LNCaP clone FGC (cell line): ENCODE data around the gene DRC7.
"Not testable (repeated sequence)": the region's sequence is repeated elsewhere in the genome, so short reads cannot be mapped to it uniquely, and the experiment has no call there.

Experiments
- DNase-seq: peaks from one replicate; pipeline ENCODE4 v3.0.0-alpha.2; 2011; ENCODE audit warnings: low read depth
- H3K4me3 ChIP-seq: 2 replicates; pipeline ENCODE4 v1.5.1; 2011; ENCODE audit warnings: mild to moderate bottlenecking, low read depth, low read length, control low read depth
- CTCF ChIP-seq: IDR thresholded peaks from 2 replicates; pipeline ENCODE4 v1.5.1; 2012; ENCODE audit warnings: mild to moderate bottlenecking; ENCODE audit not compliant: control insufficient read depth, insufficient read depth; ENCODE audit errors: extremely low read depth

The DRC7 gene

GRCh38 chr16:57773019-57773418, 78.4 kb downstream of the DRC7 start:
- TF ChIP-seq CTCF, result no peak
- no peak for DNase-seq
- H3K4me3 ChIP-seq, result no peak overlapping the region

GRCh38 chr16:57773655-57774295, 79.2 kb downstream of the DRC7 start:
- H3K4me3 ChIP-seq, result no peak overlapping the region
- DNase-seq, result no peak
- TF ChIP-seq CTCF, result no peak

GRCh38 chr16:57774705-57775285, 80.2 kb downstream of the DRC7 start:
- TF ChIP-seq CTCF, result no peak
- H3K4me3 ChIP-seq, result no peak overlapping the region
- no peak for DNase-seq

GRCh38 chr16:57775661-57776469, 81.3 kb downstream of the DRC7 start:
- peak; percentile 76 for TF ChIP-seq CTCF
- no peak overlapping the region for H3K4me3 ChIP-seq
- no peak for DNase-seq

- no peak overlapping the region for H3K4me3 ChIP-seq
- TF ChIP-seq CTCF, result no peak
These were observed 84.1 kb downstream of the DRC7 start for GRCh38 chr16:57778658-57779057.

GRCh38 chr16:57779836-57780235, 85.2 kb downstream of the DRC7 start:
- not testable (repeated sequence) for H3K4me3 ChIP-seq, DNase-seq

More at GRCh38 chr16:57778658-57779057, 84.1 kb downstream of the DRC7 start:
- DNase-seq, result no peak

- no peak overlapping the region for H3K4me3 ChIP-seq
- no peak for TF ChIP-seq CTCF
- no peak for DNase-seq
These were observed 86.7 kb downstream of the DRC7 start for GRCh38 chr16:57781349-57781740.
